GM19467 (cell line): ENCODE measurements around the gene HDGFL2.

ENCODE experiments used
- ATAC-seq: cut with Tn5 transposase; IDR thresholded peaks from one replicate; pipeline ENCODE4 v1.9.1; 2021; ENCODE audit warnings: mild to moderate bottlenecking, moderate library complexity; ENCODE audit not compliant: unreplicated experiment

HDGFL2 gene

DNA sequence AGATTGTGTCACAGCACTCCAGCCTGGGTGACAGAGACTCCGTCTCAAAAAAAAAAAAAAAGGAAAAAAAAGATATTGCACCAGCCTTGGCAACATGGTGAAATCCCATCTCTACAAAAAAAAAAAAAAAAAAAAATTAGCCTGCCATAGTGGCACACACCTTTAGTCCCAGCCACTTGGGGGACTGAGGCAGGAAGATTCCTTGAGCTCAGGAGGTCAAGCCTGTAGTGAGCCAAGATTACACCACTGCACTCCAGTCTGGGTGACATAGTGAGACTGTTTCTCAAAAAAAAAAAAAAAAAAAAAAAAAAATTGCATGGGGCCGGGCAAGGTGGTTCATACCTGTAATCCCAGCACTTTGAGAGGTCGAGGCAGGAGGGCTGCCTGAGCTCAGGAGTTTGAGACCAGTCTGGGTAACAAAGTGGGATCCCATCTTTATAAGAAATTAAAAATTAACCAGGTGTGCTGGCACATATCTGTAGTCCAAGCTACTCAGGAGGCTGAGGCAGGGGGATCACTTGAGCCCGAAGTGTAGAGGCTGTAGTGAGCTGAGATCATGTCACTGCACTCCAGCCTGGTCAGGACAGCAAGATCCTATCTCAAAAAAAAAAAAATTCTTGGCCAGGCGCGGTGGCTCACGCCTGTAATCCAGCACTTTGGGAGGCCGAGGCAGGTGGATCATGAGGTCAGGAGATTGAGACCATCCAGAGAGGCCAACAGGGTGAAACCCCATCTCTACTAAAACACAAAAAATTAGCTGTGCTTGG lies 7.1 kb upstream of the HDGFL2 start:
- ATAC-seq, result no peak

DNA sequence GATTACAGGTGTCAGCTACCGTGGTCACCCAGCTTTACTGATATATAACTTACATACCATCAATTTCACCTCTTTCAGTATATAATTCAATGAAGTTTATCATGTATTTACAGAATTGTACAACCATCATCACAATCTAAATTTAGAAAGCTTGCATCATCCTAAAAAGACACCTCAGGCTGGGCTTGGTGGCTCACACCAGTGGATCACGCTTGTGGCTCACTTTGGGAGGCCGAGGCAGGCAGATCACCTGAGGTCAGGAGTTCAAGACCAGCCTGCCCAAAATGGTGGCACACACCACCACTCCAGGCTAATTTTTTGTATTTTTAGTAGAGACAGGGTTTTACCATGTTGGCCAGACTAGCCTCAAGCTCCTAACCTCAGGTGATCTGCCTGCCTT lies 4.3 kb upstream of the HDGFL2 start:
- ATAC-seq, result no peak

DNA sequence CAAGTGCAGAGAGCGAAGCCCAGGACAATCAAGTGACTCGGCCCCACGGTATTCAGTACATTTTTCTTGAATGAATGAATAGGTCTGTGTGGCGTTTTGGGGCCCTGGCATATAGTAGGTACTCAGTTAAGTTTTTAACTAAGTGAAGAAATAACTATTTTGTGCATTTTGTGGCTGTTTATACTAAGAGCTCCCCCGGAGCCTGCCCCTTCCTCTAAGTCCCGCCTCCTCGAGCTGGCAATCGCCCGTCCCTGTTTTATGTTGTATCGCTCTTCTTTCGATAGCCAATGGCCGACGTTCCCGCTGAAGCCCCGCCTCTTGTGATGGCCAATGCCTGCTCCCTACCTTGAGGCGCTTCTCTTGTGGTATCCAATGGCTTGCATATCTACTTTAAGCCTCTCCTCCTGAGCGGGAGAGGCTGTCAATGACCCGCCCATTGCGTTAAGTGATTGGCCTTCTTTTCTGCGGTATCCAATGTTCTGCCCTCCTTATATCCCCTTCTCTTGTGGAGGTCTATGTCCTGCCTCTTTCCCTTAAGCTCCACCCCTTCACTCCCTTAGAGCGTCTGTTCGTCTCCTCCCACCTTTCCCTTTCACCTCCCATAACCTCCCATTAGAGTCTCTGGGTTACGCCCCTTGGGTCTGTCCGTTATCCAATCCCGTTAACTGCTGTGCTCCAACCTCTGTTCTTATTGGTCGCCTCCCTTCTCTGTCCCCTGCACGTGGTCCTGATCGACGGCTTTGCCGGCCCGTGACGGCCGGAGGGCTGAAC lies 509 bp upstream of the HDGFL2 start:
- ATAC-seq, result peak; percentile 89

DNA sequence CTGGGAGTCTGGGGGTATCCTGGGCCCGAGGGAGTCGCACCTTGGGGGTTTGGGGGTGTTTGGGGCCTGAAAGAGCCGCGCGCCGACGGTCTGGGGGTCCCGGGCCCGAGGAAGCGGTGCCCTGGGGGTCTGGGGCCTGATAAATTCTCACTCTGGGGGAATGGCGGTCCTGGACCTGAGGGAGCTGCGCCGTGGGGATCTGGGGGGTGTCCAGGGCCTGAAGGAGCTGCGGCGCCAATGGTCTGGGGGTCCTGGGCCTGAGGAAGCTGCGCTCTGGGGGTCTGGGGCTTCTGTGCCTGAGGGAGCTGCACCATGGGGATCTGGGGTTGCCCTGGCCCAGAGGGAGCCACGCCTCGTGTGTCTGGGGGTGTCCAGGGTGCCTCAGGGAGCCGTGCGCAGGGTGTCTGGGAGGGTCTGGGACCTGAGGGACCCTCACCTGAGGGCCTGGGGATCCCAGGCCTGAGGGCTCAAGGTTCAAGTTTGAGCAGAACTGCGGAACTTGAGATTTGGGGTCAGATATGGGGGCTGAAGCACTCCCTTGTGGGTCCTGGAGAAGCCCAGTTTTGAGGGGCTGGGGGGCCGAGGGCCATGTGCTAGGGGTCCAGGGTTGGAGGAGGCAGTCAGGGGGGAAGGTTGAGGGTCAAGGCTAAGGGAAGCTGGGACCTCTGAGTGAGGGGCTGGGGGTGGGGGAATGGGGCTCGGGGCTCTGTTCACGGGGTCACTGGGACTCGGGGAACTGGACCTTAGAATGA lies 1.1 kb downstream of the HDGFL2 start:
- ATAC-seq, result no peak

DNA sequence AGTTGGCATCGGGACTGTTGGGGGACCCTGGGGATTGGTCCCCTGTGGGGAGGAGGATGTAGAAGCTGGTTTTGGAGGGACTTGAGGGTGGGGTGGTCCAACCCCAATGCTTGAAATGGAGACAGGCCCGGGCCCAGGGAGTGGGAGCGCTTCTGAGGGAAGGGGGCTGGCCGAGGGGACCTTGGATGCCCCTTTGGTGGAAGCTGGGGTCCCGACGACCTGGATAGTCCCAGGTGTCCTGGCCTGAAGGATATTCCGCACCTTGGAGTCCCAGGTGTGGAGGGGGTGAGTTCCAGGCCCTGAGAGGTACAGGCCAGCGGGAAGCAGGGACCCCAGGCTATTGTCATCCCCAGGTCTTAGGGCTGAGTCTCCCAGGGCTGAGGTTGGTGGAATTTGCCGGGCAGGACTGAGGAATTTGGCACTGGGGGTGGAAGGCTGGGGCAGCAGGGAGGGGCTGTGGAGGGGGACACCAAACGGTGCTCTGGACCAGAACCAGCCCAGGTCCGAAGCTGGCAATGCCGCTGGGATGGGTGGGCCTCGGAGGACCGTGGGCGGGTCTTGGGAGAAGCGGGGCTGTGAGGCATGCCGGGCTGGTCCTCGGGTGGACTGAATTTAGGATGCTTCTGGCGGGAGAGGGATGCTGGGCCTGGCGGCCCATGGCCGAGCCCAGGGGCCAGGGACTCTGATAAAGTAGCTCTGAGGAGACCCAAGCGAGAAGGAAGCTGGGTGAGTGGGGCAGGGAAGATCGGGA lies 1.8 kb downstream of the HDGFL2 start:
- ATAC-seq, result no peak

DNA sequence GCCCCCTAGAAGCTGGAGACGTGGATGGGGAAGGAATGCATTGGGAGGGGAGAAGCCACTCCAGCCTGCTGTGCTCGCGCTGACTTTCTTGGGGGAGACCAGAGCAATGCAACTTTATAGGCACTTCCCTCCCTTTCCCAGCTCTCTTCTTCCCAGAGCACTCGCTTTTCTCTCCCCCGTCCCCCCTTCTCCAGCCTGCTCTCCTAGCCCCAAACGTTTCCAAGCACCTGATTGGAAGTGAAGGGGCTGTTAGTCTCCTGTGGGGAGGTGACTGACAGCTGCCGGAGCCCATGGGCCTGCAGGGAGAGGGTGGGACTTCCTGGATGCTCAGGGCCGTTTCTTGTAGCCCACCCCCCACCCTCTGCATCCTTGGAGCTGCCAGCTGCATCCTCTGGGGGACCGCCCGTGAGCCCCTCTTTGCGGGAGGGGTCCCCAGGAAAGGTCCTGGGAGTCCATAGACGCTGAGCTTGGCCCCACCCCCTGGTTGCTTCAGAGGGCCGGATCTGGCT lies 2.5 kb downstream of the HDGFL2 start:
- no peak for ATAC-seq

DNA sequence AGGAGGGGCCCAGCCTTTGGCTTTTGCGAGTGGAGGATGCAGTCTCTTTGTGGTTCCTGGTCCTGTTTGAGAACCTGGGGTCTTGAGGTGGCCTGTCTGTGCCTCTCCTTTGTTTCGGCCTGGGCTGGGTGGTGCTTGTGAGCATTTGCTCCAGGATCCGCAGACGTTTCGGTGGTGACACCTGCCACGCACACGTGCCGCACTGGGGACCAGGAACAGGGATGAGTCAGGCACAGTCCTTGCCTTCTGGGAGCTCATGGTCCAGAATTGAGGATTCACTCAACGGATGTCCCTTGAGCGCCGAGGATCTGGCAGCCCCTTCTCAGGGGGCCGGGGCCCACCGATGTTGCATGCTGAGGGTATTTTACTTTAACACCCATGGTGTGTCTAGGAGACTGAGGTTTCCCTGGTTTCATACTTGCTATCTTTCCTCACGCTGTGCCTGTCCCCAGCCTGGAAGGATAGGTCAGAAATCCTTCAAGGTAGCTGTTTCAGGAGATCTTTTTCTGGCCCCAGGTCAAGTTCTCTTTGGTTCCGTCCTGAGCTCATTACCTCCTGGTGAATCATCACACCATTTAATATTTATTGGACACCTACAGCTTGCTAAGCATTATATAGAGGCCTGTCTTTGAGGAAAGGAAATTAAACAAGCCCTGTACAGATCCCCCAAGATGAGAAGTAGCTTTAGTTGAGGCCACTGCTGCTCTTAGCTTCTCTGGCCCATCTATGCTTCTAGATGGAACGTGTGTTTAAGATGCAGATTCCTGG lies 5.1 kb downstream of the HDGFL2 start:
- ATAC-seq, result no peak

DNA sequence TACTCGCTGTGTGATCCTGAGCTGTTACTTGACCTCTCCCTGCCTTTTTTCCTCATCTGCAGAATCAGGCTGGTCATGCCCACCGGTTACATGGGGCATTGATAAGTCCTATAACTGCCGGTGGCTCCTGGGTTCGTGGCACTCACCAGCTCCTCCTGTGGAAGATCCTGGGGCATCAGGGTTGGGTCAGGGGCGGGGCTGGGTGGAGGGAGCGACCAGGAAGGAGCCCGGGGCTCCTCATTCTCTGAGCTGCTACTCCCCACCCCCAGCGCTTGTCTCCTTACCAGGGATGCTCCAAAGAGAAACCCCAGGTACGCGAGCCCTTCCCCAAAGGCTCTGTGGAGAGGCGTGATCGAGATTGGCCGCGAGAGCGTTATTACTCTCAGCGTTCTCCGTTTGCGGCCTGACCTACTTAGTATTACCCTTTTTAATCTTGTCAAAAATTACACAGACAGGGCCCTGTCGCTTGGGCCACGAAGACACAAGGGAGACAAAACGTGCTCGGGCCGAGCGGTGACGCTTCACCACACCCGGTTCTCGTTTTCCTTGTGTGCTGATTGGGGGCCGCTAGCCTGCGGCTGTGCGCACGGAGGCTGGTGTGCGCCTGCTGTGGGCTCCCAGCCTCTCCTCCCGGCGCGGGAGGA lies 10.7 kb downstream of the HDGFL2 start:
- no peak for ATAC-seq

DNA sequence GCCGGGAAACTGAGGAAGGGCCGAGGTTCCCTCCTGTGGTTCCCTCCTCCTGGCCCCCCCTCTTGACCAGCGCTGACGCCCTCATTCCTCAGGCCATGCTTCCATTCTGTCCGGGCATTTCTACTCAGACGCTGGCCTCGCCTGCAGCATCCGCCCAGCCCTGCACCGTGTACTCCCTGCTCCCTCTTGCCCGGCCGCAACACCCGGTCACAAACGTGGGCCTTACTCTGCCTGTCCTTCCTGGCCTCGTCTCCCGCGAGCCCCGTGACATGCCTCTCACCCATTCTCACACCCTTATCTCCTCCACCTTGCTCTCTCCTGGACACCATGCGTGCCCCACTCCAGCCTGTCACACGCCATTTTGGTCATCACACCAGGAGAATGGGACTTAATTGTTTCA lies 11.3 kb downstream of the HDGFL2 start:
- no peak for ATAC-seq

DNA sequence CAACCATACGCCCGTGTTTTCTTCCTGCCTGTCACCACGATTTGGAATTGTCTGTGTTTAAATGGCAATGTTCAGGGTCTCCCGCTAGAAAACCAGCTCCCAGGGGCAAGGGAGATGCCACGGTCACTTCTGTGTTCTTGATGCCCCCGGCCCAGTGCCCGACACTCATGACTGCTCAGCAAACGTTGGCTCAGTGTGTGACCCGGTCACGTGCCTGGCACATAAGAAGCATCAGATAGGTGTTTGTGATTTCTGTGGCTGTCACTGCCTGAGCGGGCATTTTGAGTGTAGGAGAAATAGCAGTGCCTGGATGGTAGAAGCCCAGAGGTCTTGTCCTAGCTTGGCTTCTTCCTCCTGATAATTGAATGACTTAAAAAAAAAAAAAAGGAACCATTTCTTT lies 15.5 kb downstream of the HDGFL2 start:
- ATAC-seq, result no peak

DNA sequence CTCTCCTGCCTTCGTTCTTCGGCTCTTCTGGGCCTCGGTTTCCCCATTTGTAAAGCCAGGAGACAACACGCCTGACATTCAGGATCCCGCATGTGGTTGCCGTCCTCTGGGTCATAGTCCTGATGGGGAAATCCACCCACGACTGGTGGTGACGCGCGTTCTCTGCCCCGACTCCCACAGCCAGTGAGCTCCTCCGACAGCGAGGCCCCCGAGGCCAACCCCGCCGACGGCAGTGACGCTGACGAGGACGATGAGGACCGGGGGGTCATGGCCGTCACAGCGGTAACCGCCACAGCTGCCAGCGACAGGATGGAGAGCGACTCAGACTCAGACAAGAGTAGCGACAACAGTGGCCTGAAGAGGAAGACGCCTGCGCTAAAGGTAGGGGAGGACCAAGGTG lies 16.4 kb downstream of the HDGFL2 start:
- ATAC-seq, result no peak

DNA sequence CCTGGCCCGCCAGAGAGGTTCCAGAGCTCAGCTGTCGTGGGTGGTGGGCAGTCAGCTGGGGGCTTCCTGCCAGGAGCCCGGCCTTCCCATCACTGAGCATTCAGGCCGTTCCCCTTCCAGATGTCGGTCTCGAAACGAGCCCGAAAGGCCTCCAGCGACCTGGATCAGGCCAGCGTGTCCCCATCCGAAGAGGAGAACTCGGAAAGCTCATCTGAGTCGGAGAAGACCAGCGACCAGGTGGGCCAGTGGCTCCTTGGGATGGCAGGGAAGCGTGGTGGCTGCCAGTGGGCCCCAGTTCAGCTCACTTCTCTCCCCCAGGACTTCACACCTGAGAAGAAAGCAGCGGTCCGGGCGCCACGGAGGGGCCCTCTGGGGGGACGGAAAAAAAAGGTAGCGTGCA lies 19.3 kb downstream of the HDGFL2 start:
- ATAC-seq, result no peak

DNA sequence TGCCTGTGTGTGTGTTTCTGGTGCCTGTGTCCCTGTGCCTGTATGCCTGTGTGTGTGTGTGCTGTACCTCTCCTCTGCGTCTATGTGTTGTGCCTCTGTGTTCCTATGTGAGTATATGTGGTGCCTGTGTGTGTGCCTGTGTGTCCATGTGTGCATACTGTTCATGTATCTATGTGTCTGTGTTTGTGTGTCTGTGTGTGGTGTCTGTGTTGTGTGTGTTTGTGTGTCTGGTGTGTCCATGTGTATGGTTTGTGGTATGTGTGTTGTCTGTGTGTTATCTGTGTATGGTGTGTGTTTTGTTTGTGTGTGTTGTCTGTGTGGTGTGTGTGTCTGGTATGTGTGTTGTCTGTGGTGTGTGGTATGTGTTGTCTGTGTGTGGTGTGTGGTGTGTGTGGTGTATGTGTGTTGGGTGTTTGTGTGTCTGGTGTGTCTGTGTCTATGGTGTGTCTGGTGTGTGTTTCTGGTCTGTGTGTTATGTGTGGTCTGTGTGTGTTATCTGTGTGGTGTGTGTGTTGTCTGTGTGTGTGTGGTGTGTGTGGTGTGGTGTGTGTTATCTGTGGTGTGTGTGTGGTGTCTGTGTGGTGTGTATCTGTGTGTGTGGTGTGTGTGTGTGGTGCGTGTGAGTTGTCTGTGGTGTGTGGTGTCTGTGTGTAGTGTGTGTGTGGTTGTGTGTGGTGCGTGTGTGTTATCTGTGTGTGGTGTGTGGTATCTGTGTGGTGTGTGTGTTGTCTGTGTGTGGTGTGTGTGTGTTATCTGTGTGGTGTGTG lies 20.4 kb downstream of the HDGFL2 start:
- ATAC-seq, result no peak

DNA sequence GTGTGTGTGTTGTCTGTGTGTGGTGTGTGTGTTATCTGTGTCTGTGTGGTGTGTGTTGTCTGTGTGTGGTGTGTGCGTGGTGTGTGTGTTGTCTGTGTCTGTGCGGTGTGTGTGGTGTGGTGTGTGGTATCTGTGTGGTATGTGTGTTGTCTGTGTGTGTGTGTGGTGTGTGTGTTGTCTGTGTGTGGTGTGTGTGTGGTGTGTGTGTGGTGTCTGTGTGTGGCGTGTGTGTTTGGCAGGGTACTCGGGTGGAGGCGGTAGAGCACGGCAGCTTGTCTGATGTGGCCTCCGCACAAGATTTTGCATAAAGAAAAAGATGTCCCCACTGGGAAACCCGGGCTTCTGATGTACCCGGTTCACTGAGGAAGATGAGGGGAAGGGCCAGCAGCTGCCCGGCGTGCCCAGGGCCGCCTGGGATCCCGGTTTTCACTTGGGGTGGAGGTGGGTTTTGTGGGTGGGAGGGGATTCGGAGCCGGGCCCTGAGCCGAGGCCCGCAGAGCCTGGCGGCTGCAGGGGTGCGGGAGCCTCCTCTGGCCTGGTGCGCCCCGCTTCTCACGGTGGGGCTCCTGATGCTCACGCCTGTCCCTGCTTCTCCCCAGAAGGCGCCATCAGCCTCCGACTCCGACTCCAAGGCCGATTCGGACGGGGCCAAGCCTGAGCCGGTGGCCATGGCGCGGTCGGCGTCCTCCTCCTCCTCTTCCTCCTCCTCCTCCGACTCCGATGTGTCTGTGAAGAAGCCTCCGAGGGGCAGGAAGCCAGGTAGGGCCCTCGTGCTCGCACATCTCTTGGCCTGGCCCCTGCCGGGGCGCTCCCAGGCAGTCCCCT lies 21.2 kb downstream of the HDGFL2 start:
- ATAC-seq, result no peak

DNA sequence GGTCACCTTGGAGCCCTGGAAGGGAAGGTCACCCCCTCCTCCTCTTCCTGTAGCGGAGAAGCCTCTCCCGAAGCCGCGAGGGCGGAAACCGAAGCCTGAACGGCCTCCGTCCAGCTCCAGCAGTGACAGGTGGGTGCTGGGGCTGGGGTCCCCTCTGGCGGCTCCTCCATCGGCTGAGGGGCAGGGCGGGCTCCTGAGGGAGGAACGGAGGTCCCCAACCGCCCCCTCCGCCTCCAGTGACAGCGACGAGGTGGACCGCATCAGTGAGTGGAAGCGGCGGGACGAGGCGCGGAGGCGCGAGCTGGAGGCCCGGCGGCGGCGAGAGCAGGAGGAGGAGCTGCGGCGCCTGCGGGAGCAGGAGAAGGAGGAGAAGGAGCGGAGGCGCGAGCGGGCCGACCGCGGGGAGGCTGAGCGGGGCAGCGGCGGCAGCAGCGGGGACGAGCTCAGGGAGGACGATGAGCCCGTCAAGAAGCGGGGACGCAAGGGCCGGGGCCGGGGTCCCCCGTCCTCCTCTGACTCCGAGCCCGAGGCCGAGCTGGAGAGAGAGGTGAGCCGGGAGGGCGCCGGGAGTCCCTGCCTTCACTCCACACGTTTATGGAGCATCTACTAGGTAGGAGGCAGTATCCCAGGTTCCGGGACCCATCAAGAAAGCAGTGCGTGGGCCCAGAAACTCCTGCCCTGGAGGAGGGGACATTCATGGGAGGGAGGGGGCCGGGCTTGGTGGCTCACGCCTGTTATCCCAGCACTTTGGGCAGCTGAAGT lies 22.0 kb downstream of the HDGFL2 start:
- ATAC-seq, result no peak

DNA sequence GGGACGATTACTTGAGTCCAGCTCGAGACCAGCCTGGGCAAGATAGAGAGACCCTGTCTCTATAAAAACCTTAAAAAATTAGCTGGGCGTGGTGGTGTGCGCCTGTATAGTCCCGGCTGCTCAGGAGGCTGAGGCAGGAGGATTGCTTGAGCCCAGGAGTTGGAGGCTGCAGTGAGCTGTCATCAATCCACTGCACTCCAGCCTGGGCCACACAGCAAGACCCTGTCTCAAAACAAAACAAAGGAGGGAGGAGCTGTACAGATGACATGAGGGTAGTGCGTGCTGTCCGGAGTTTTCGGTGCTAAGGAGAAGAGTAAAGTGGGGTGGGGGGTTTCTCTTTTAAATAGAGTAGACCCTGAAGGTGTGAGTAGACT lies 22.6 kb downstream of the HDGFL2 start:
- no peak for ATAC-seq

DNA sequence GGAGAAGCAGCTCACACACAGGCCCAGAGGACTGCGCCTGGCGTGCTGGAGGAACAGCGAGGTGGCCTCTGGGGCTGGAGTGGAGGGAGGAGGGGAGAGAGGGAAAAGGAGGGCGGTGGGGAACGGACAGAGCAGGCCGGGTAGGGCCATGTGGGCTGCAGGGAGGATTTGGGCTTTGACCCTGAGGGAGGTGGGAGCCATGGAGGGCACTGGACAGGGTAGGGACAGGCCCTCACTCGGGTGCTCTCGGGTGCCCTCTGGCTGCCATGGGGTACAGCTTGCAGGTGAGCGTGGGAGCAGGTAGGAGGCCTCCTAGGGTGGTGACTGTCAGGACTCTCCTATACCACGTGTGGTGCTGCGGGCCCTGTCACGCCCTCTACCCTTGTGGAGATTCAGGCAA lies 23.4 kb downstream of the HDGFL2 start:
- no peak for ATAC-seq
